Fibroblast of pulmonary artery (primary cell): ENCODE measurements around the gene SLC26A8.
"Not testable (repeated sequence)": the region's sequence is repeated elsewhere in the genome, so short reads cannot be mapped to it uniquely, and the experiment has no call there.

Experiments
- DNase-seq: peaks from one replicate; pipeline ENCODE4 v3.0.0-alpha.2; 2010; ENCODE audit warnings: low read depth
- H3K4me3 ChIP-seq: replicated peaks from 2 replicates; pipeline ENCODE4 v1.5.1; 2011; ENCODE audit warnings: low read depth, mild to moderate bottlenecking, control low read depth, low read length, moderate library complexity
- TF ChIP-seq, protein P1 (sequence below): IDR thresholded peaks from 2 replicates; pipeline ENCODE4 v1.5.1; 2011; ENCODE audit warnings: mild to moderate bottlenecking, control low read depth, low read length, inconsistent platforms; ENCODE audit errors: missing control alignments

The SLC26A8 gene

GRCh38 chr6:35980991-35981645, 43.3 kb downstream of the SLC26A8 start:
- no peak for DNase-seq
- H3K4me3 ChIP-seq = no peak overlapping the region
- TF ChIP-seq, protein P1, sequence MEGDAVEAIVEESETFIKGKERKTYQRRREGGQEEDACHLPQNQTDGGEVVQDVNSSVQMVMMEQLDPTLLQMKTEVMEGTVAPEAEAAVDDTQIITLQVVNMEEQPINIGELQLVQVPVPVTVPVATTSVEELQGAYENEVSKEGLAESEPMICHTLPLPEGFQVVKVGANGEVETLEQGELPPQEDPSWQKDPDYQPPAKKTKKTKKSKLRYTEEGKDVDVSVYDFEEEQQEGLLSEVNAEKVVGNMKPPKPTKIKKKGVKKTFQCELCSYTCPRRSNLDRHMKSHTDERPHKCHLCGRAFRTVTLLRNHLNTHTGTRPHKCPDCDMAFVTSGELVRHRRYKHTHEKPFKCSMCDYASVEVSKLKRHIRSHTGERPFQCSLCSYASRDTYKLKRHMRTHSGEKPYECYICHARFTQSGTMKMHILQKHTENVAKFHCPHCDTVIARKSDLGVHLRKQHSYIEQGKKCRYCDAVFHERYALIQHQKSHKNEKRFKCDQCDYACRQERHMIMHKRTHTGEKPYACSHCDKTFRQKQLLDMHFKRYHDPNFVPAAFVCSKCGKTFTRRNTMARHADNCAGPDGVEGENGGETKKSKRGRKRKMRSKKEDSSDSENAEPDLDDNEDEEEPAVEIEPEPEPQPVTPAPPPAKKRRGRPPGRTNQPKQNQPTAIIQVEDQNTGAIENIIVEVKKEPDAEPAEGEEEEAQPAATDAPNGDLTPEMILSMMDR = no peak

DNA sequence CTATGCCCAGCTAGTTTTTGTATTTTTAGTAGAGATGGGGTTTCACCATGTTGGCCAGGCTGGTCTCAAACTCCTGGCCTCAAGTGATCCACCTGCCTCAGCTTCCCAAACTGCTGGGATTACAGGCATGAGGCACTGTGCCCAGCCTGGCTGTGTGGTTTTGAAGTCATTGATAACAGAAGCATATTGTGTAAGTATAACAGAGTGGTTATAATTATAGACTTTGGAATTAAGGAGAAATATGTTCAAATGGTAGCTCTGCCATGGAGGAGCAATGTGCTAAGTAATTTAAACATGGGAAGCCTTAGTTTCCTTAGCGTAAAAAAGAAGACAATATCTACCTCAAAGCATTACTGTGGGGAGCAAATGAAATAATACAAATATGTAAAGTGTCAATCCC, 44.3 kb downstream of the SLC26A8 start:
- not testable (repeated sequence) for H3K4me3 ChIP-seq, DNase-seq

DNA sequence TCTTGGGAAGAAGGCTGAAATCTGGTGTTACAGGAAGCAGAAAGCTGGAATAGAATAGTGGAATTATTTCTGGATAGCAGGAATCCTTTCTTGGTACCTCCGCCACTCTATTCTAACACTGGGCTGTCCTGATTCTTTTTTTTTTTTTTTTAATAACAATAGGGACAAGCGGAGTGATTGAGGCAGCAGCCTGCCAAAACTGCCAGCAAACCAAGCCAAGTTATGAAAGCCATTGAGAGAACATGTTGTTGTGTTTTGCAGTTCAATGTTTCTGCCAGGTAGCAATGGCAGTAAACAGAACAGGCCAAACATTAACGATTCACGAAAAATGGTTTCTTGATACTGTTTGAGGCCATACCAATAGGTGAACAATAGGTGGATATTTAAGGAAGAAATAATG, 47.1 kb downstream of the SLC26A8 start:
- no peak for DNase-seq
- no peak overlapping the region for H3K4me3 ChIP-seq
- TF ChIP-seq, protein P1 = no peak

GRCh38 chr6:35973670-35974222, 50.7 kb downstream of the SLC26A8 start:
- H3K4me3 ChIP-seq = no peak overlapping the region
- TF ChIP-seq, protein P1 = no peak
- no peak for DNase-seq

- H3K4me3 ChIP-seq = no peak overlapping the region
- no peak for DNase-seq
- TF ChIP-seq, protein P1 = peak; percentile 14
Observed at GRCh38 chr6:35972471-35973367, 51.7 kb downstream of the SLC26A8 start.

GRCh38 chr6:35970181-35970580, 54.3 kb downstream of the SLC26A8 start:
- DNase-seq = peak; percentile 83

DNA sequence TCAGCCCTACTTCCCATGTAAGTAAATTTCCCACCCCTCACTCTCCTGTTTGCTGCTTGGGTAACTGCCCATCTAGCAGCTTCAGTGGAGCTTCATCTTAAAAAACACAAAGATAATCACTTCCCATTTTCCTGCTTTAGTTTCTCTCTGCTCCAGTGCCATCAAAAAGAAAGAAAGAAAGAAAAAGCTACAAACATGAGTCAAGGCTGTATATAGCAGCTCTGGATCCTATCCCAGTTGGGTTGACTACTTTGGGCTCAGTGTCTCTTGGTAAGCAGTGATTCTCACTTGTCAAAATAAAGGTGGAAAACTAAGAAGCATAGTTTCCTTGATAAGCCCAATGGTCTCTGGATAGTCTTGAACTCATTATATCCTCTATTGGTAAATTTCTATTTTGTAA, 54.8 kb downstream of the SLC26A8 start:
- H3K4me3 ChIP-seq = no peak overlapping the region
- DNase-seq = no peak
- TF ChIP-seq, protein P1 = no peak

More at GRCh38 chr6:35970181-35970580, 54.3 kb downstream of the SLC26A8 start:
- H3K4me3 ChIP-seq = no peak overlapping the region
- TF ChIP-seq, protein P1 = no peak
